ENCODE measurements around the gene FOSB. TPM values are rescaled to one million over a fixed set of nuclear protein-coding genes. Genes with fewer than 3 reads are reported as not detected.

Gene FOSB
- total and polyA plus RNA-seq, 2 experiments from 2014 or later, result 0.55 to 1.9 TPM

DNA sequence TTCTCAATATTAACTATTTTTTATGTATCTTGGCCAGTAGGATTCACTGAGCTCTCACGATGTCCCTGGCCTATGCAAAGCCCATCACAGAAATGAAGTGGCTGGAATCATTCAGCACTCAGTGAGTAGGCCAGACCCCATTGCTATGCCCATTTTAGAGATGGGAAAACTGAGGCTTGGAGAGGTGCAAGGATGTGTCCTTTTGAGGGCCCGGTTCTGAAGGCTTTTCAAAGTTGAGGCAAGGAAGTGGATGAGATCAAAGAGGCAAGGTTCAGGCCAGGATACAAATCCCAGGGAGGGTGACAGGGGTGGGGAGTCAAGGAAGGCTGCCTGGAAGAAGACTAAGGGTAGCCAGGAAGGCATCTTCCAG lies 25.4 kb upstream of the FOSB start:
- Histone ChIP-seq H3K27me3 (ENCODE audit: insufficient read depth) (peaks cover 29% of the 10 kb centered on the region), H3K79me2 (replicated peaks; ENCODE audit: insufficient read depth) (no peaks in the 10 kb centered on the region), H3K27ac (ENCODE audit: low read depth) (no peak overlapping the region), H3K4me2 (peak overlapping the region; percentile 93; the same call in 1 of the 2 replicates), H3K4me1 (ENCODE audit: insufficient read depth) (peaks cover 25% of the 10 kb centered on the region), H4K20me1 (replicated peaks; ENCODE audit: insufficient read depth) (no peaks in the 10 kb centered on the region), H3K4me3 (no peak overlapping the region; the same call in 1 of the 2 replicates), H3K9me2 (ENCODE audit: insufficient read depth) (no peaks in the 10 kb centered on the region), H3K36me3 (ENCODE audit: insufficient read depth) (no peaks in the 10 kb centered on the region), H2AFZ (no peak overlapping the region), H3F3A (replicated peaks; ENCODE audit: low read depth) (peaks cover 35% of the 10 kb centered on the region)
- Mint-ChIP-seq H3K27me3 (ENCODE audit: insufficient read depth, low read depth, poor library complexity) (peaks cover 27% of the 10 kb centered on the region), H3K9me3 (no peaks in the 10 kb centered on the region), H3K36me3 (ENCODE audit: low read depth) (no peaks in the 10 kb centered on the region; the same call in 2 of the 3 replicates), H3K4me1 (peaks cover 29% of the 10 kb centered on the region), H3K27ac (no peak overlapping the region), H3K4me3 (peak overlapping the region; percentile 90)
- ATAC-seq (no peak), DNase-seq (ENCODE audit: low spot score) (no peak)
- TF ChIP-seq, protein P1, sequence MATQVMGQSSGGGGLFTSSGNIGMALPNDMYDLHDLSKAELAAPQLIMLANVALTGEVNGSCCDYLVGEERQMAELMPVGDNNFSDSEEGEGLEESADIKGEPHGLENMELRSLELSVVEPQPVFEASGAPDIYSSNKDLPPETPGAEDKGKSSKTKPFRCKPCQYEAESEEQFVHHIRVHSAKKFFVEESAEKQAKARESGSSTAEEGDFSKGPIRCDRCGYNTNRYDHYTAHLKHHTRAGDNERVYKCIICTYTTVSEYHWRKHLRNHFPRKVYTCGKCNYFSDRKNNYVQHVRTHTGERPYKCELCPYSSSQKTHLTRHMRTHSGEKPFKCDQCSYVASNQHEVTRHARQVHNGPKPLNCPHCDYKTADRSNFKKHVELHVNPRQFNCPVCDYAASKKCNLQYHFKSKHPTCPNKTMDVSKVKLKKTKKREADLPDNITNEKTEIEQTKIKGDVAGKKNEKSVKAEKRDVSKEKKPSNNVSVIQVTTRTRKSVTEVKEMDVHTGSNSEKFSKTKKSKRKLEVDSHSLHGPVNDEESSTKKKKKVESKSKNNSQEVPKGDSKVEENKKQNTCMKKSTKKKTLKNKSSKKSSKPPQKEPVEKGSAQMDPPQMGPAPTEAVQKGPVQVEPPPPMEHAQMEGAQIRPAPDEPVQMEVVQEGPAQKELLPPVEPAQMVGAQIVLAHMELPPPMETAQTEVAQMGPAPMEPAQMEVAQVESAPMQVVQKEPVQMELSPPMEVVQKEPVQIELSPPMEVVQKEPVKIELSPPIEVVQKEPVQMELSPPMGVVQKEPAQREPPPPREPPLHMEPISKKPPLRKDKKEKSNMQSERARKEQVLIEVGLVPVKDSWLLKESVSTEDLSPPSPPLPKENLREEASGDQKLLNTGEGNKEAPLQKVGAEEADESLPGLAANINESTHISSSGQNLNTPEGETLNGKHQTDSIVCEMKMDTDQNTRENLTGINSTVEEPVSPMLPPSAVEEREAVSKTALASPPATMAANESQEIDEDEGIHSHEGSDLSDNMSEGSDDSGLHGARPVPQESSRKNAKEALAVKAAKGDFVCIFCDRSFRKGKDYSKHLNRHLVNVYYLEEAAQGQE (IDR thresholded peaks at IDR 0.05; ENCODE audit: unreplicated experiment), result no peak
- TF ChIP-seq ZNF331 (CRISPR knock-in tag; IDR thresholded peaks at IDR 0.05; ENCODE audit: low read depth) (no peak), CREB1 (CRISPR knock-in tag; IDR thresholded peaks at IDR 0.05; ENCODE audit: low read depth) (no peak), STAT1 (IDR thresholded peaks at IDR 0.05; ENCODE audit: unreplicated experiment) (no peak), POLR2AphosphoS5 (IDR thresholded peaks at IDR 0.05; ENCODE audit: low read depth) (no peak), ZNF114 (CRISPR knock-in tag; IDR thresholded peaks at IDR 0.05) (no peak), EZH2 (IDR thresholded peaks at IDR 0.05; ENCODE audit: low read depth, unreplicated experiment) (no peak), NANOG (IDR thresholded peaks at IDR 0.05; ENCODE audit: borderline replicate concordance) (no peak), EZH2phosphoT487 (IDR thresholded peaks at IDR 0.05; ENCODE audit: unreplicated experiment) (no peak)
- TF ChIP-seq, protein P2, sequence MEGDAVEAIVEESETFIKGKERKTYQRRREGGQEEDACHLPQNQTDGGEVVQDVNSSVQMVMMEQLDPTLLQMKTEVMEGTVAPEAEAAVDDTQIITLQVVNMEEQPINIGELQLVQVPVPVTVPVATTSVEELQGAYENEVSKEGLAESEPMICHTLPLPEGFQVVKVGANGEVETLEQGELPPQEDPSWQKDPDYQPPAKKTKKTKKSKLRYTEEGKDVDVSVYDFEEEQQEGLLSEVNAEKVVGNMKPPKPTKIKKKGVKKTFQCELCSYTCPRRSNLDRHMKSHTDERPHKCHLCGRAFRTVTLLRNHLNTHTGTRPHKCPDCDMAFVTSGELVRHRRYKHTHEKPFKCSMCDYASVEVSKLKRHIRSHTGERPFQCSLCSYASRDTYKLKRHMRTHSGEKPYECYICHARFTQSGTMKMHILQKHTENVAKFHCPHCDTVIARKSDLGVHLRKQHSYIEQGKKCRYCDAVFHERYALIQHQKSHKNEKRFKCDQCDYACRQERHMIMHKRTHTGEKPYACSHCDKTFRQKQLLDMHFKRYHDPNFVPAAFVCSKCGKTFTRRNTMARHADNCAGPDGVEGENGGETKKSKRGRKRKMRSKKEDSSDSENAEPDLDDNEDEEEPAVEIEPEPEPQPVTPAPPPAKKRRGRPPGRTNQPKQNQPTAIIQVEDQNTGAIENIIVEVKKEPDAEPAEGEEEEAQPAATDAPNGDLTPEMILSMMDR (conservative IDR thresholded peaks at IDR 0.05; ENCODE audit: low read depth in 2 of 2), result no peak
- TF ChIP-seq, protein P3, sequence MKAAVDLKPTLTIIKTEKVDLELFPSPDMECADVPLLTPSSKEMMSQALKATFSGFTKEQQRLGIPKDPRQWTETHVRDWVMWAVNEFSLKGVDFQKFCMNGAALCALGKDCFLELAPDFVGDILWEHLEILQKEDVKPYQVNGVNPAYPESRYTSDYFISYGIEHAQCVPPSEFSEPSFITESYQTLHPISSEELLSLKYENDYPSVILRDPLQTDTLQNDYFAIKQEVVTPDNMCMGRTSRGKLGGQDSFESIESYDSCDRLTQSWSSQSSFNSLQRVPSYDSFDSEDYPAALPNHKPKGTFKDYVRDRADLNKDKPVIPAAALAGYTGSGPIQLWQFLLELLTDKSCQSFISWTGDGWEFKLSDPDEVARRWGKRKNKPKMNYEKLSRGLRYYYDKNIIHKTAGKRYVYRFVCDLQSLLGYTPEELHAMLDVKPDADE (IDR thresholded peaks at IDR 0.05), result no peak

Data from GM23338 (cell line).